Ascending aorta (tissue), 2 donors: Measurements from ENCODE around the gene SLC39A13. TPM values are rescaled to one million over a fixed set of nuclear protein-coding genes. Genes with fewer than 3 reads are reported as not detected.

Experiments
- DNase-seq, 2 donors: peaks; one replicate each; pipeline ENCODE4 v3.0.0-alpha.2; 2019; ENCODE audit warnings: low spot score in 2 of 2
- H3K27ac ChIP-seq, 2 donors: fragments of 200-600 bp; sonication (generic); one replicate each; pipeline ENCODE4 v1.5.1; 2016 to 2017; ENCODE audit warnings: mild to moderate bottlenecking in 1 of 2
- H3K27me3 ChIP-seq: fragments of 200-600 bp; sonication (generic); one replicate; pipeline ENCODE4 v1.5.1; 2017
- H3K36me3 ChIP-seq, 2 donors: fragments of 200-600 bp; sonication (generic); one replicate each; pipeline ENCODE4 v1.5.1; 2016
- H3K4me1 ChIP-seq, 2 donors: fragments of 200-600 bp; sonication (generic); one replicate each; pipeline ENCODE4 v1.5.1; 2016 to 2017; ENCODE audit warnings: mild to moderate bottlenecking in 1 of 2
- H3K4me3 ChIP-seq, 2 donors: fragments of 200-600 bp; sonication (generic); one replicate each; pipeline ENCODE4 v1.5.1; 2016 to 2017; ENCODE audit warnings: mild to moderate bottlenecking in 1 of 2
- H3K9me3 ChIP-seq, 2 donors: fragments of 200-600 bp; sonication (generic); one replicate each; pipeline ENCODE4 v1.5.1; 2016
- CTCF ChIP-seq, 3 experiments: fragments of 200-600 bp in 2 of 3; fragments of 450-650 bp in 1 of 3; sonication (generic) in 2 of 3; IDR thresholded peaks; one replicate each; pipeline ENCODE4 v1.5.1; 2016 to 2019; ENCODE audit warnings: antibody characterized with exemption in 3 of 3, mild to moderate bottlenecking in 1 of 3, moderate library complexity in 1 of 3
- intact Hi-C: fragments of 100-400 bp; cut with DNase I; formaldehyde crosslinking; loops from one replicate; pipeline ENCODE4 v1.15.1; 2023
- total RNA-seq: library from RNA; depleted of rRNA; stranded (reverse); fragments of >200 nt; gene quantifications from one replicate; pipeline ENCODE4 v1.1.0, GENCODE V29; 2016

The SLC39A13 gene
- total RNA-seq, 1 donor from 2014 or later: 246 TPM

GRCh38 chr11:47361419-47361818 lies 47.0 kb upstream of the SLC39A13 start:
- no peaks in the 10 kb centered on the region for H3K9me3 ChIP-seq
- intact Hi-C loops: no loop called here
- no peaks in the 10 kb centered on the region for H3K36me3 ChIP-seq
- no peak for DNase-seq
- H3K4me1 ChIP-seq: no peaks in the 10 kb centered on the region
- H3K27ac ChIP-seq: no peak overlapping the region
- no peak for TF ChIP-seq CTCF (IDR thresholded peaks at IDR 0.05)
- no peak overlapping the region for H3K4me3 ChIP-seq
- H3K27me3 ChIP-seq: no peaks in the 10 kb centered on the region

GRCh38 chr11:47366020-47366490 lies 42.3 kb upstream of the SLC39A13 start:
- intact Hi-C loops: no loop called here
- no peaks in the 10 kb centered on the region for H3K4me1 ChIP-seq
- no peaks in the 10 kb centered on the region for H3K9me3 ChIP-seq
- H3K27me3 ChIP-seq: no peaks in the 10 kb centered on the region
- no peak overlapping the region for H3K27ac ChIP-seq
- H3K4me3 ChIP-seq: no peak overlapping the region
- DNase-seq: no peak
- TF ChIP-seq CTCF (IDR thresholded peaks at IDR 0.05): no peak
- H3K36me3 ChIP-seq: no peaks in the 10 kb centered on the region

GRCh38 chr11:47369676-47370075 lies 38.7 kb upstream of the SLC39A13 start:
- Histone ChIP-seq H3K4me3 (no peak overlapping the region), H3K27ac (no peak overlapping the region), H3K9me3 (no peaks in the 10 kb centered on the region), H3K4me1 (peaks cover 0 to 3% of the 10 kb centered on the region in 2 donors), H3K27me3 (no peaks in the 10 kb centered on the region), H3K36me3 (no peaks in the 10 kb centered on the region)
- intact Hi-C loops: no loop called here
- no peak for DNase-seq
- no peak for TF ChIP-seq CTCF (IDR thresholded peaks at IDR 0.05)

GRCh38 chr11:47372422-47372821 lies 36.0 kb upstream of the SLC39A13 start:
- peaks cover 0 to 3% of the 10 kb centered on the region in 2 donors for H3K4me1 ChIP-seq

GRCh38 chr11:47373876-47374719 lies 34.3 kb upstream of the SLC39A13 start:
- H3K27ac ChIP-seq: peak overlapping the region in 1 of 2 donors; percentile 3
- no peaks in the 10 kb centered on the region for H3K27me3 ChIP-seq
- H3K9me3 ChIP-seq: no peaks in the 10 kb centered on the region
- no peak overlapping the region for H3K4me3 ChIP-seq
- intact Hi-C loops: loop anchor here (1.0 kb wide), 3 partner anchors 26 to 80 kb away; partner anchors contain the start of gene SLC39A13
- no peaks in the 10 kb centered on the region for H3K36me3 ChIP-seq
- peak; percentile 78 to 96 (median 92) for TF ChIP-seq CTCF (IDR thresholded peaks at IDR 0.05)
- DNase-seq: peak in 1 of 2 donors; percentile 91
- peaks cover 0 to 3% of the 10 kb centered on the region in 2 donors for H3K4me1 ChIP-seq

More at GRCh38 chr11:47372422-47372821, 36.0 kb upstream of the SLC39A13 start:
- H3K4me3 ChIP-seq: no peak overlapping the region
- no peaks in the 10 kb centered on the region for H3K27me3 ChIP-seq
- intact Hi-C loops: no loop called here
- H3K27ac ChIP-seq: no peak overlapping the region
- no peak for DNase-seq
- H3K9me3 ChIP-seq: no peaks in the 10 kb centered on the region
- H3K36me3 ChIP-seq: no peaks in the 10 kb centered on the region
- TF ChIP-seq CTCF (IDR thresholded peaks at IDR 0.05): no peak
